NCI-H146 treated with DMSO at 0.1 percent for 48 hours (cell line): ENCODE measurements around the gene HTT-AS.
"Not testable (repeated sequence)": the region's sequence is repeated elsewhere in the genome, so short reads cannot be mapped to it uniquely, and the experiment has no call there.

Experiments
- DNase-seq: peaks from one replicate; lab custom pipeline; 2025; ENCODE audit not compliant: unreplicated experiment; lab: John Stamatoyannopoulos, UW

The HTT-AS gene

DNA sequence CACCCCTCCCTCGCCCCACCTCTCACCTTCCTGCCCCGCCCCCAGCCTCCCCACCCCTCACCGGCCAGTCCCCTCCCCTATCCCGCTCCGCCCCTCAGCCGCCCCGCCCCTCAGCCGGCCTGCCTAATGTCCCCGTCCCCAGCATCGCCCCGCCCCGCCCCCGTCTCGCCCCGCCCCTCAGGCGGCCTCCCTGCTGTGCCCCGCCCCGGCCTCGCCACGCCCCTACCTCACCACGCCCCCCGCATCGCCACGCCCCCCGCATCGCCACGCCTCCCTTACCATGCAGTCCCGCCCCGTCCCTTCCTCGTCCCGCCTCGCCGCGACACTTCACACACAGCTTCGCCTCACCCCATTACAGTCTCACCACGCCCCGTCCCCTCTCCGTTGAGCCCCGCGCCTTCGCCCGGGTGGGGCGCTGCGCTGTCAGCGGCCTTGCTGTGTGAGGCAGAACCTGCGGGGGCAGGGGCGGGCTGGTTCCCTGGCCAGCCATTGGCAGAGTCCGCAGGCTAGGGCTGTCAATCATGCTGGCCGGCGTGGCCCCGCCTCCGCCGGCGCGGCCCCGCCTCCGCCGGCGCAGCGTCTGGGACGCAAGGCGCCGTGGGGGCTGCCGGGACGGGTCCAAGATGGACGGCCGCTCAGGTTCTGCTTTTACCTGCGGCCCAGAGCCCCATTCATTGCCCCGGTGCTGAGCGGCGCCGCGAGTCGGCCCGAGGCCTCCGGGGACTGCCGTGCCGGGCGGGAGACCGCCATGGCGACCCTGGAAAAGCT, at the start of gene HTT-AS, which contains the start of gene HTT:
HTT-AS (minus strand) TSS at position 461 of the 768 bp plus-strand sequence.
HTT (plus strand) TSS at position 604 of the 768 bp plus-strand sequence; CDS start at position 749, 145 bp downstream.
- DNase-seq, result peak; percentile 90

DNA sequence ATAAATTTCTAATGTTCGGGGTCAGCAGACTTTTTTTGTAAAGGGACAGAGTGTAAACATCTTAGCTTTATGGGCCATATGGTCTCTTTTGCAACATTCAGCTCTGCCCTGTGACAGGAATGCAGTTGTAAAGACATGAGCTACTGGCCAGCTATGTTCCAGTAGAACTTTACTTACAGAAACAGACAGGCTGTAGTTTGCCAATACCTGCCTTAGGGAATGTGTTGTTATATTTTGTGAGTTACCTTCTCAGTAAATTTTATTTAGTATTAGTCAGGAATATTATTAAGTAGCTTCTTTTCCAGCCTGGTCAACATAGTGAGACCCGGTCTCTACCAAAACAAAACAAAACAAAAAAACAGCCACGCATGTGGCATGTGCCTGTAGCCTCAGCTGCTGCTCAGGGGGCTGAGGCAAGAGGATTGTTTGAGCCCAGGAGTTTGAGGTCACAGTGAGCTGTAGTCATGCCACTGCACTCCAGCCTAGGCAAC, 48.9 kb upstream of the HTT-AS start:
- DNase-seq, result no peak

DNA sequence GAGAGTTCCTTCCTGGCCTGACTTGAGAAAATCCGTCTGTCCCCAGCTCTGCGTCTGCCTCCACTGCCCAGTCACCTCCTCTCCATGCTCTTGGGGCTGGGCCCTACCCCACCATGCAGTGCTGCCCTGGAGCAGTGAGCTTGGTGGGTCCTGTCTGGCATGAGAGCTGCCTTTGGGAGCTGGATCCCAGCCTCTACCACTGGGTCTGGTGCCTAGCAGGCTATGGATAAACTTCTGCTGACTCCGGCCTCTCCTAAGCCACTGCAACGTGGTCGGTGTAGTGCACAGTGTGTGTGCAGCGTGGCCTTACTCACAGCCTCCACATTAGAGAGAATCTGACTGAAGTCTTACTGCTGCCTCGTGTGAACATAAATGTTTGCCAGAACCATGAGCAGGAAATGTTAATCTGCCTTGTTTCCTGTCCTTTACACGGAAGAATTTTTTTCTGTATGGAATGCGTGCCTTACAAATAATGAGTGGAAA, 47.8 kb upstream of the HTT-AS start:
- no peak for DNase-seq

DNA sequence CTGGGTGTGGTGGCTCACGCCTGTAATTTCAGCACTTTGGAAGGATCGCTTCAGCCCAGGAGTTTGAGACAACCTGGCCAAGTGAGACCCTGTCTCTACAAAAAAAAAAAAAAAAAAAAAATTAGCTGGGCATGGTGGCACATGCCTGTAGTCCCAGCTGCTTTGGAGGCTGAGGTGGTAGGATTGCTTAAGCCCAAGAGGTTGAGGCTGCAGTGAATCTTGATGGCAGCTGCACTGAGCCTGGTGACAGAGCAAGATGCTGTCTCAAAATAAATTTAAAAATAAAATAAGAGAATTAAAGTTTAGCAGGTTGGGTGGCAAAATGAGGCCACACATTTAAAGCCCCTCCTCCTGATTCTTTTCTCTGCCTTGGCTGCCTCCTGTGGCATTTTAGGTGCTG, 47.3 kb upstream of the HTT-AS start:
- DNase-seq, result no peak

DNA sequence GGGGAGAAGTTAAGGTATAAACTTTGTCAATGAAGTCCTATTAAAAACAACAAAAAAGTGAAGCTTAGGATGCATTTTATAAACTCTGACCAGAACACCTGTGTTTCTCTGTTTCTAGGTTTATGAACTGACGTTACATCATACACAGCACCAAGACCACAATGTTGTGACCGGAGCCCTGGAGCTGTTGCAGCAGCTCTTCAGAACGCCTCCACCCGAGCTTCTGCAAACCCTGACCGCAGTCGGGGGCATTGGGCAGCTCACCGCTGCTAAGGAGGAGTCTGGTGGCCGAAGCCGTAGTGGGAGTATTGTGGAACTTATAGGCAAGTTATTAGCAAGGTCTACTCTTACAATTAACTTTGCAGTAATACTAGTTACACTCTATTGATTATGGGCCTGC, 46.8 kb upstream of the HTT-AS start:
- DNase-seq, result no peak

DNA sequence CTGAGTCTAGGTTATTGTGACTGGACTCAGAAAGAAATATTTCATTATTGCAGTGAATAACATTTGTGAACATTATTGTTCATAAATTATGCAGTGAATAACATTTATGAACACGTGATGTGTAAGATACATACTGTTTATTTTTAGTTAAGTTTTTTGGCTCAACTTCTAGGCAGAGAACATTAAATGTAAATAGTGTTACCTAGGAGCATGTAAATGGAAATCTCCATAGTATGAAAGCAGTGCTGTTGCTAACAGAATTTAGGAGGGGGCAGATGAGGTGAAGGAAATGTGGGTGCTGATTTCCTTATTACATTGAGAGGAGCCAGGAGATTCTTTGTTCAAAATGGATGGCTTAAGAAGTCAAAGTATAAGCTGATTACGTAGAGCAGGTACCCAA, 45.1 kb upstream of the HTT-AS start:
- DNase-seq, result no peak

DNA sequence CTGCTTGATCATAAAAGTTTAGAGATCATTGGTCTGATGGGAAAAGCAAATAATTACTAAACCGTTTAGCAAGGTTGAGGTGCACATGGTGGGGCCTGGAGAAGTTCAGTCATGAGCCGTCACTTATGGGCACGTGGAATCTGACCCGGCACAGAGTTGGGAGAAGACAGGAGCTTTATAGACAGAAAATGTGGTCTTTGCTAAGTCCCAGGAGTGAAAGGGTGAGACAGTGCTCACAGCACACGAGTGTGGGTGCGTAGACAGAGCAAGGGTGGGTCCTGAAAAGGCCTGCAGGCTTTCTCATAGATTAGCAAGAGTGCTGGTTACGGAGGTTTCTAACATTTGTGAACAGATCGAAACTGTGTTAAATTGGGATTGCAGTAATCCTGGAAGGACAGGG, 44.0 kb upstream of the HTT-AS start:
- DNase-seq, result no peak

DNA sequence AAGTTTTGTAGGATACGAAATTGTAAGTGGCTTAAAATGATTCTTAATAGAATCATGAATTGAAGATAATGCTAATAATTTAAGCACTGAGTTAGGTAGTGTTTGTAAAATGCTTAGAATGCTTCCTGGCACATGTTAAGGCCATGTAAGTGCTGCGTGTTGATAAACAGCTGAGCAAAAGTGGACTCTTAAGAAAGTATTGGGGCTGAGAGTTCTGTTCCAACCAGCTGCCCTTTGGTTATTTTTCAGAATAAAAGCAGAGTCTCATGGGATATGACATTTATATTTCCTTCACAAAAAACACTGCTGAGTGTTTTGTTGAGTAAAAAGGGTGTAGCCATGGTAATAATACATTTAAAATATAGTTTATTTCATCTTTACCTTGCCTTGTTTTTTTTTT, 42.6 kb upstream of the HTT-AS start:
- no peak for DNase-seq

DNA sequence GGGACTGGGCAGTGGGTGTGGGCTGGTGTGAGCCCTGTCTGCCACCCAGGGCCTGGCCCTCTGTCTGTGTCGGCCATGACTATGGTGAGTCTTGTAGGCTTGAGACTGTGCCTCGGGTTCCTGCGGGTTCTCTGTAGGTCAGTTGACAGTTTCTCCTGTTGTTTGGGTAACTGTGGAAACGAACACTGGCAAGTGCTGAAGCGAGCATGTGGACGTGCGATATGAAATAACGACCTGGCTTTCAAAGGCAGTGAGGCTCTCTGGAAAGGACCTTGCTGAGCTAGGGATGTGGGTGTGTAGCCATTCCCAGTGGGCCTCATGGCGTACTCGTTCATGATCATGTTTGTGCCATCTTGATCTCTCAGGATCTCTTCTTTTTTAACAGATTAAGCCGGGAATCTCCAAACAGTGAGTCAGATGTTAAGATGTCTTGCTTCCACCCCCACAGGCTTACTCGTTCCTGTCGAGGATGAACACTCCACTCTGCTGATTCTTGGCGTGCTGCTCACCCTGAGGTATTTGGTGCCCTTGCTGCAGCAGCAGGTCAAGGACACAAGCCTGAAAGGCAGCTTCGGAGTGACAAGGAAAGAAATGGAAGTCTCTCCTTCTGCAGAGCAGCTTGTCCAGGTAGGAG, 41.4 kb upstream of the HTT-AS start:
- DNase-seq, result no peak

DNA sequence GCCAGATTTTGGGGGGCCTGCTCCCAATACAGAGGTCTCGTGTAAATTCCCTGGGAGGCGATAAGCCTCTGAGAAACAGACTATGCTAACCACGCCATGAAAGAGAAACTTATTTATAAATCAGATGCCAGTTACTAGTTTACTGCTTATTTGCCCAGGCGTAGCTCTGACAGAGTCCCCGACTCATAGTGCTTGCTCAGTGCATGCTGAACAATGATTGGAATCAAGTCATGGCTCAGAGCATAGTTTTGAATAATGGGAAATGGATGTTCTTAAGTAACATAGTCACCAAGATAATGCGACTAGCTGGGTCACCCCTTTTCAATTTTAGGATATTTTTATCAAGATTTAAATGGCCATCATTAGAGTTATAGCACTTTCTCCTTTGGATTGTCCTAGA, 40.0 kb upstream of the HTT-AS start:
- DNase-seq, result no peak

DNA sequence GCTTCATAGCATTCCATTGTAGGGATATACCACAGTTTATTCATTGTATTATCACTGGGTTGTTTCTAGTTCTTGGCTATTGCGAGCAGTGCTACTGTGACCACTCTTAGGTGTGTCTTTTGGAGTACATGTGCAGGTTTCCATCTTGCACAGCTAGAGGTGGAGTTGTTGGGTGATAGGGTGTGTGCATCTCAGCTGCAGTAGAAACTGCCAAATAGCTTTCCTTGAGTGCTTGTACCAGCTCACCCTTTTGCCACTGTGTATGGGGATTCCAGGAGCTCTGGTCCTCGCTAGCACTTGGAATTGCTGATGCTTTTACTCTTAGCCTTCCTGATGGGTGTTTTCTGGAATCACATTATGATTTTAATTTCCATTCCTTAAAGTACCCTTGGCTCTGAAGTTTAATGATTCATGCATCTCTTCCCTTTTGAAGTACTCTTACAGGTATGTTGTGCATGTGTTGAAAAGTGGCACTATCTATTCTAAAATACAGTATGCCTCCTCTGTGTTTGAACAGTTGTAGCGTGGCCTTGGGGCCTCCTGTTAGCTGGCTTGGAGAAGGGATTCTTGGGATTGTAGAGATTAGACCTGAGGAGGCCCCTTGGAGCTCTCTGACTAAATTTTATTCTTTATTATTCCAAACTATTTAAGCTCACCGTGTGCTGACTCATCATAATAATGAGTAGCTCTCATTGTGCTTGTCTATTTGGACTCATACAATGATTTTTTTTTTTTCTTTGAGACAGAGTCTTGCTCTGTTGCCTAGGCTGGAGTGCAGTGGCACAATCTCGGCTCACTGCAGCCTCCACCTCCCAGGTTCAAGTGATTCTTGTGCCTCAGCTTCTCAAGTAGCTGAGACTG, 38.5 kb upstream of the HTT-AS start:
- DNase-seq, result no peak

DNA sequence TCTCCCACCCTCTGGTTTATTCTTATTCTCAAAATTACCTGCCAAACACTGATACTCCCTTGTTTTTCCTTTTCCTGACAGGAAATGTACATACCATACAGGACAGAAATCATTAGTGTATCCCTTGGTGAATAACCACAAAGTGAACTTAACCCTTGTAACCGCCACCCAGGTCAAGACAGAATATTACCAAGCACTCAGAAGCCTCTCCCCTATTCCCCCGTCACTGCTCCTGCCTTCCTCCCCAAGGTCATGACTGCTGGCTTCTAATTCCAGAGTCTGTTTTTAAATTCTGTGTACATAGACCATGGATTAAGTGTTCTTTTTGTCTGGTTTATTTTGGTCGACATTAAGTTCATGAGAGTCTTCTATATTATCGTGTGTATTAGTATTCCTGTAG, 37.9 kb upstream of the HTT-AS start:
- no peak for DNase-seq

DNA sequence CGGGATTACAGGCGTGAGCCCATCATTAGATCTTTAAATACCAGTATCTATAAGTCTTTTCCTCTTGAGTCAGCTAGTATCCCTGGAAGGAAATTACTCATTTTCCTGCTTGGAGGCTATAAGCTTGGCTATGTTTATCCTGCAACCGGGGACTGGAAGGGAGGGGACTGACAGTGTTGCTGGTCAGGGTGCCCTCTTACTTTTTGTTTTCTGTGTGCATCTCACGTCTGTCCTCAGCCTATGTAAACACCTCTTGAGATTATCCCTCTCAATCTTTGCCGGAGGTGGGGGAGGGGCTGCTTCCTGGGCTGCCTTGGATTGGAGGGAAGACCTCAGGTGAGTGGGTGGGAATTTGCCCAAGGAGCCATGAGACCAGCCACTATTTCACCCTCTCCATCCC, 37.1 kb upstream of the HTT-AS start:
- no peak for DNase-seq

DNA sequence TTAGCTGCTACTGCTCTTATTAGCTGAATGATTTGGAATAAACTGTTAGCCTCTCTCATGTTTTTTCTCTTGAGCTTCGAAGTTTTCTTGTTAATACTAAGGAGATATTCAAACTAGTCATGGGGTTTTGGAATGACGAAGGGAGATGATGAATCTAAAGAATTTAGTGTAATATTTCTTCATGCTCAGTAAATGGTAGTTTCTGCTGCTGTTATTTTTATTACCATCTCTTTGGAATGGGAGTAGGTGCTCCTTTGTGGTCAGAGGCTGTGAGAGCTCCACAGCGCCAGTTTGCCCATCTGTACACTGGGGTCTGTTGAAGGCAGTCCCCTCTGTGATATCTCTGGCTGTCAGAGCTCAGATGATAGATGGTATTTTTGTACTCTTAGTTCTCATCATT, 33.9 kb upstream of the HTT-AS start:
- DNase-seq, result no peak

DNA sequence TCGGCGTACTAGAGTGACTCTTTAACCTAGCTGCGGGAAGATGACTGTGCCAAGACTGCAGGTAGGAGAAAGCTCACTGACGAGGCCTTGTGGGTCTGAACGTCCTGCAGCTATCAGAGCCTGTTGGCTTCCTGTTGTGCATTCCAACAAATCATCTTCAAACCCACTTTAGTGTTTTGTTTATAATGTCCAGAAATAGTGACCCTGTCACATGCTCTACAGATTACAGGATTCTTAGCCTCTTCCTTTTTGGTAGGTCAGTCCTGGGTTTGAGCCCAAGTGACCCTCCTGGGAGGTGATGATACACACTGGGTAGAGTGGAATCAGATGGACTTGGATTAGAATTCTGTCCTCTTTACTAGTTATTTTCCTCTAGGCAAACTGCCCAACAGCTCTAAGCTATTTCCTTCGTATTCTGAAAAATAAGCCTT, 33.4 kb upstream of the HTT-AS start:
- no peak for DNase-seq

DNA sequence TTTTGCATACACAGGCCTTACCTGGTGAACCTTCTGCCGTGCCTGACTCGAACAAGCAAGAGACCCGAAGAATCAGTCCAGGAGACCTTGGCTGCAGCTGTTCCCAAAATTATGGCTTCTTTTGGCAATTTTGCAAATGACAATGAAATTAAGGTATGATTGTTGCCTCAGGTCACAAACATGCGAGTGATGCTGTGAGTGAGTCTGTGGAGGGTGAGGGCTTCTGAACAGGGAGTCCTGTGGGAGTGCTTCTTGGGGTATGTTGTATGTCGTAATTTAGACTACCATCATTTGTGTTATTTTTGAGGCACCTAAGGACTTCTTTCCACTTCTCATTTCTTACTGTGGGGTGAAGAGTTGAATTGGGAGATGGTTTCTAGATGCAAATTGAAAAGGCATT, 32.9 kb upstream of the HTT-AS start:
- no peak for DNase-seq

DNA sequence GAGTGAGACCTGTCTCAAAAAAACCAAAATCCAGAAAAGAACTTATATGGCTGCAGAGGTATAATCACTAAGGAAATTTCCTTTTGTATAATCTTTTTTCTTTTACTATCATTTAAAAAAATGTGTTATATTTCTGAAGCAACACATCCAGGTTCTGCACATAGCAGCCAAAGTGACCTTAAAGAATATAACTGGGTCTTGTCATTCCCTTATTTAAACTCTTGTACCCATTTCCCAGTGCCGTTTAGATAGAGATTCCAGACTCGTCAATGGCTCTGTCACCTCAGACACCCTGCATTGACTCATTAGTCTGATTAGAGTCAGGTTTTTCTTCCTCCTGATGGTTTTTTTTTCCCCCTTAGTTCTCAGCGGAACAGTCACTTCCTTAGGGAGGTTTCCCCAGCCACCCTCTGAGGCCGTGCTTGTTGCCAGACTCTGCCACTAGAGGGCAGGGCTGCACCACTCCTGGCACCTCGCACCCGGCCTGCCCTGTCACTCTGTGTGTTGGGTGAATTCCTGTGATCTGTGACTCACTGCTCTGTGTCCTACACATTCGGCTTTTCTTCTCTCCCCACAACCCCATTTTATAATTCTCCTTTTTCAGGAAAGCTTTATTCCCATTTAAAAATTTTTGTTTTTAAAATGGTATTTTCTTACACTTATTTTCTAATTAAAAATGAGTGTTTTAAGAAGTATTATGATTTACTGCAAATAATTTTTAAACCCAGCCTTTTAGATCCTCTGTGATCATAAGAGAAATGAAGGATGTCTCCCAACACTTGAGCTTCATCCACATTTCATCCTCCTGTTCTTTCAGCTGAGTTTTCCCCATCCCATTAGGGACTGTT, 32.2 kb upstream of the HTT-AS start:
- peak; percentile 23 for DNase-seq

DNA sequence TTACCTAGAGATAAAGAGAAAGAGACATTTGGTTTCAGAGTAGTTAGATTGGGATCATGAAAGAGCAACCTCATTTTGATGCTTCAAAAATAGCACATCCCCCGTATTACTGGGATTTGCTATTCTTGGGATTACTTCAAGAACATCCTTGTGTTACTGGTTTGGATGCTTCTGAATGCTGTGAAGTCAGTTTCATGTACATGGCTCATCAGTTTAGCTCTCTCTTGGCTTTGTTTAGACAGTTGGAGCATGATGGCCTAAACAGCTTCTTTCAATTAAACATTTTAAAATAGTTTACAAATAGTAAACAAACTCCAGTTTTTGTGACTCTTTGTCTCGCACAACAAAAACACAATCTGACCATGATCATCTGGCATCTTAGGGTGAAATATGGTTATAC, 24.0 kb upstream of the HTT-AS start:
- no peak for DNase-seq

DNA sequence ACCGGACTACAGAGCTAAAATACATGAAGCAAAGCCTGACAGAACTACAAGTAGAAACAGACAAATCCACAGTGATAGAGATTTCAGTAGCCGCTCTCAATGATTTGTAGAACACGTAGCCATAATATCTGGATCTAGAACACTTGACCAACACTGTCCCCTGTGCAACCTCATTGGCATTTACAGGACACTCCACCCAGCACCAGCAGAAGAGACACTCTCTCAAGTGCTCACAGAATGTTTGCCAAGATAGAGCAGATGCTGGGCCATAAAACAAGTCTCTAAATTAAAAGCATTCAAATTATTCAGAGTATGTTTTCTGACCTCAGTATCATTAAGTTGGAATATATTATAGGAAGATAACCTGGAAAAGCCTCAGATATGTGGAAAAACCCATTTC, 21.9 kb upstream of the HTT-AS start:
- no peak for DNase-seq

DNA sequence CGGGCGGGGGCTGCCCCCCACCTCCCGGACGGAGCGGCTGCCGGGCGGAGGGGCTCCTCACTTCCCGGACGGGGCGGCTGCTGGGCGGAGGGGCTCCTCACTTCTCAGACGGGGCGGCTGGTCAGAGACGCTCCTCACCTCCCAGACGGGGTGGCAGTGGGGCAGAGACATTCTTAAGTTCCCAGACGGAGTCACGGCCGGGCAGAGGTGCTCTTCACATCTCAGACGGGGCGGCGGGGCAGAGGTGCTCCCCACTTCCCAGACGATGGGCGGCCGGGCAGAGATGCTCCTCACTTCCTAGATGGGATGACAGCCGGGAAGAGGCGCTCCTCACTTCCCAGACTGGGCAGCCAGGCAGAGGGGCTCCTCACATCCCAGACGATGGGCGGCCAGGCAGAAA, 20.4 kb upstream of the HTT-AS start:
- DNase-seq, result not testable (repeated sequence)

DNA sequence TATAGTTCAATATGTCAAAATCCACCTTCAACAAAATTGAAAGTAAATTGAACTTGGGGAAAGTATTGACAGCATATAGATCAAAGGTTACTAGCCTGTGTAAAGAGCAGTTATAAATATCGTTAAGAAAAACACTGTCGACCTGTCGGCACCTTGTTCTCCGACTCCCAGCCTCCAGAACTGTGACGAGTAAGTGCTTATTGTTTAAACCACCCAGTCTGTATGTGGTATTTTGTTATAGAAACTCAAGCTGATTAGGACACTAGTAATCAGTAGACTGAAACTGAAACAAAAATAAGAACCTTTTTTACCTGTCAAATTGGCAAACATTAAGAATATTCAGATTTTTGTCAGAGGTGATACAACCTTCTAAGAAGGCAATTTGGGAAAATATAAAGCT, 17.1 kb upstream of the HTT-AS start:
- DNase-seq, result no peak
